ENCODE results near the gene U2AF2.
A peak's percentile ranks its signal among the peaks of the same experiment; 100 is the strongest.

The U2AF2 gene

DNA sequence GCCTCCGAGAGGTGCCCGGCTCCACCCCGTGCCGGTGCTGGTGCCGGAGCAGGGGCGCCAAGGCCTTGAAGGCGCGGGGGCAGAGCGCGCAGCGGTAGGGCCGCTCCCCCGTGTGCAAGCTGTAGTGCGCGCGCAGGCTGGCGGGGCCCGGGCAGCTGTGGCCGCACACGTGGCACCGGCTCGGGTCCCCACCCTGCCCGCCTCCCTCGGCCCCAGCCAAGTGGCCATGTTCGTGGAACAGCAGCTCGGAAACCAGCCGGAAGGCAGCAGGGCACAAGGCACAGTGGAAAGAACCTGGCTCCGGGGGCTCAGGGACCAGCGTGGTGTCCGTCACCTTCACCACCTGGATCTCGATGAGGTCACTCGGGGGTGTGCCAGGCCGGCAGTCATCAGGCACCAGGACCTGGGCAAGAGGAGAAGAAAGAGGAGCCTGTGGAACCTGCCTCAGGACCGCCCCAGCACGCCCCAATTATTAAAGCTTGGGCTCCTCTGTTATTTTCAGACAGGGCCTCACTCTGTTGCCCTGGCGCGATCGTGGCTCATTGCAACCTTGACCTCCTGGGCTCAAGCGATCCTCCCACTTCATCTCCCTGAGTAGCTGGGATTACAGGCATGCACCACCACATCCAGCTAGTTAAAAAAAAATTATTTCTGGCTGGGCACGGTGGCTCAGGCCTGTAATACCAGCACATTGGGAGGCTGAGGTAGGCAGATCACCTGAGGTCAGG, 32.4 kb upstream of the U2AF2 start:
- no peak for DNase-seq

- DNase-seq, result no peak
Observed at GRCh38 chr19:55623130-55623529, 31.7 kb upstream of the U2AF2 start.

- no peak for DNase-seq
Observed at GRCh38 chr19:55623561-55623960, 31.3 kb upstream of the U2AF2 start.

GRCh38 chr19:55624109-55625003, 30.5 kb upstream of the U2AF2 start, which contains the start of gene ZNF784:
Gene ZNF784 (minus strand): TSS chr19:55624566. CDS start chr19:55624561, 5 bp downstream.
- peak; percentile 94 for DNase-seq

DNA sequence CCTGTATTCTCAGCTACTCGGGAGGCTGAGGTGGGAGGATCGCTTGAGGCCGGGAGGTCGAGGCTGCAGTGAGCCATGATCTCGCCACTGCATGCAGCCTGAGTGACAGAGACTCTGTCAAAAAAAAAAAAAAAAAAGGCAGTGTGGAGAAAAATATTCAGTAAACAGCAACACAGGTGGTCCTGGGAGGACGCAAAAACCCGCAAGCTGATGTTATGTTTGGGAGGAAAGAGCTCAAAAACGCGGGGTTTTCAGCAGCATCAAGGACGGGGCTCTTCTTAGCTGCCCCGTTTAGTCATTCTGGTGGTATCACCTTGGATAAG, 29.9 kb upstream of the U2AF2 start:
- no peak for DNase-seq

DNA sequence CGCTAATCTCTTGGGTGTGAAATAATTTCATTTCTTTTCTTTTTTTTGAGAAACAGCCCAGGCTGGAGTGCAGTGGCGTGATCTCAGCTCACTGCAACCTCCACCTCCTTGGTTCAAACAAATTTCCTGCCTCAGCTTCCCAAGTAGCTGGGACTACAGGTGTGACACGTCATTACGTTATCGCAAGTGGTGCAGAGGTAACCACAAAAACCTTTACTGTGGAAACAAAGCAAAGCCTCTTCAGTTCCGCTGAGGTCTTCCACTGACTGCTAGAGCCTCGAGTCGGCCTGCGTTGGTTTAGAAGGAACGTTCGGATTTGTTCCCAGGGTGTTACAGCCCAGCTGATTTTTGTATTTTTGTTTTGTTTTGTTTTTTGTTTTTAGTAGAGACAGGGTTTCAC, 28.5 kb upstream of the U2AF2 start:
- DNase-seq, result no peak

DNA sequence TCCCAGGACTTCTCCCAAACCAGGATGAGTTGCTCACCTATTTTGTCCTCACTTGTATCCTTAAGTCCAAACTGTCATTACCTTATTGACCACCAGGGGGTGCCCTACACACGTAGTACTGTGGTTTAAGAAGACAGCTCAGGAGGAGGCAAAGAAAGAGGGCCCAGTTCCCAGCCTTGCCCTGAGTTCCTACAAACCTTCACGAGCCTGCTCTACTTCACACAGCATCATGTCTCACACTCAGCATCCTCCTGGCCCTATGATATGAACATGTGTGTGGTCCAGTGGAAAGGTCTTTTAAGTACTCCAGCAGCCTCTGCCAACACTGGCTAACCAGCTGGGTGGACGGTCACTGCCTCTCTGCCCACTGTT, 22.4 kb upstream of the U2AF2 start:
- peak; percentile 68 for DNase-seq

DNA sequence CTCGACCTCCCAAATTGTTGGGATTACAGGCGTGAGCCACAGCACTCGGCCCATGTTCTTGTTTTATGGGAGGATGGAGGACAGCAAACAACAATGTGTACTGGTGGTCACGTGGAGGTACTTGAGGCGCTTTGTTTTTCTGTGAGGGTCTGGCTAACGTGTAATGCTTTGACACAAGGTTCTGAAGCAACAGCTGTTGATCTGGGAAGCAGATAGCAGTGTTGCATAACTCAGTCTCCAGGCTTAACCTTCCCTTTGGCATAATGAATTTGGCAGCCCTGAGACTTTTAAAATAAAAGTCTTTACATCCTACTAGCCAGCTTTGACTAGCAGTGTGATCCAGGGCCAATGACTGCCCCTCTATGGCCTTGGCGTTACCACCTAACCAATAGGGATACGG, 21.0 kb upstream of the U2AF2 start:
- no peak for DNase-seq

GRCh38 chr19:55635334-55635717, 19.5 kb upstream of the U2AF2 start:
- no peak for DNase-seq

DNA sequence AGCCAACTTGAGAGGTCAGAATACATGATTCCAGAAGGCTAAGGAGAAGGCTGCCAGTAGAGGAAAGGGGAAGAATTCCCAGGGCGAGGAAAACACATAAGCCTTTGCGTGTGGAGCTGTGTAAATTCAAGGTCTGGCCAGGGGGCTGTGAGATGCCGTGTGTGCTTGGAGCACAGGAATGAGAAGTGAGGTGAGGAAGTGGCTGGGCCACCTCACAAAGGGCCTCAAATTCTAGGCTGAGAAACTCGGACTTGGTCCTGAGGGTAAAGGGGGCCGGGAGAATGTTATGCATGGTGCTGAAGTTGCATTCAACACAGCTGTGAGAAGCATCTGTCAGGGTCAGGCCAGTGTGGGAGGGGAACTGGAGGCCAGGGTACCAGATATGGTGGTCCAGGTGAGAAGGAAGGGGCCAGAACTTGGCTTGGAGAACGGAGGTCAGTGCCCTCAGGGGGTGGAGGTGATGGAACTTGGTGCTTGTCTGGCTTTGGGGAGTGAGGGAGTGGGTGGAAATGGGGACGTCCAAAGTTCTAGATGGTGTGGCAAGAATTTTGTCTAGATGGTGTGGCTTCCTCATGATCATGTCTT, 18.9 kb upstream of the U2AF2 start:
- DNase-seq, result no peak

DNA sequence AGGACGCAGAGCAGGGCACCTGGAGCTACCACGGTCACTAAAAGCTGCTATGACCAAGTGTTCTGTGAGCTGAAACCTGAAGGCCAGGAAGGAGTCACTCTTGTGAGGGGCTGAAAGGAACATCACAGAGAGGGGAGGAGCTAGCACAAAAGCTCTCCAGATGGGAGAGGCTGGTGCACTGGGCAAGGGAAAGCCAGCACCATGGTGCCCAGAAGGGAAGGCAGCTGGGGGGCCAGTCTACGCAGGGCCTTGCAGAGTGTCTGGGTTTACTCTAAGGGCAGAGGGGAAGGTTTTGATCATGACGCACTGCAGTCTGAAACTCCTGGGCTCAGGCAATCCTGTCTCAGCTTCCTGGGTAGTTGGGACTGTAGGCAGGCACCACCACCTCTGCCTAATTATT, 18.1 kb upstream of the U2AF2 start:
- no peak for DNase-seq

DNA sequence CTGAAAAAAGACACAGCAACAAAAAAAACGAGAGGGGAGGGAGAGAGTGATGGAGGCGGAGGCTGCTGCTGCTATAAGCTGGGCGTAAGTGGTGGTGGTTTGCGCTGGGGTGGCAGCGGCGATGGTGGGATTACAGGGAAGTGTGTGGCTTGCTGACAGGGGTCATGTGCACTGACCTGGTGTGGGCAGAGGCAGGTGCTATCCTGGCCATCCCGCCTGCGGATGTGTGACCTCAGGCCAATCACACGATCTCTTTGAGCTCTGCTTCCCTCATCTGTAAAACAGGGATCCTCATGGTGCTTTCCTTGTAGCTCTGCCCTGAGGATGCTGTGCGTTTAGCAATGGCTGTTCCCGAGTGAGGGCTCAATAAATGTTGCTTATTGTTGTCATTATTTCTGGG, 17.3 kb upstream of the U2AF2 start:
- DNase-seq, result no peak

GRCh38 chr19:55638864-55639359, 15.9 kb upstream of the U2AF2 start:
- DNase-seq, result no peak

GRCh38 chr19:55640043-55640576, 14.7 kb upstream of the U2AF2 start:
- peak; percentile 69 for DNase-seq

DNA sequence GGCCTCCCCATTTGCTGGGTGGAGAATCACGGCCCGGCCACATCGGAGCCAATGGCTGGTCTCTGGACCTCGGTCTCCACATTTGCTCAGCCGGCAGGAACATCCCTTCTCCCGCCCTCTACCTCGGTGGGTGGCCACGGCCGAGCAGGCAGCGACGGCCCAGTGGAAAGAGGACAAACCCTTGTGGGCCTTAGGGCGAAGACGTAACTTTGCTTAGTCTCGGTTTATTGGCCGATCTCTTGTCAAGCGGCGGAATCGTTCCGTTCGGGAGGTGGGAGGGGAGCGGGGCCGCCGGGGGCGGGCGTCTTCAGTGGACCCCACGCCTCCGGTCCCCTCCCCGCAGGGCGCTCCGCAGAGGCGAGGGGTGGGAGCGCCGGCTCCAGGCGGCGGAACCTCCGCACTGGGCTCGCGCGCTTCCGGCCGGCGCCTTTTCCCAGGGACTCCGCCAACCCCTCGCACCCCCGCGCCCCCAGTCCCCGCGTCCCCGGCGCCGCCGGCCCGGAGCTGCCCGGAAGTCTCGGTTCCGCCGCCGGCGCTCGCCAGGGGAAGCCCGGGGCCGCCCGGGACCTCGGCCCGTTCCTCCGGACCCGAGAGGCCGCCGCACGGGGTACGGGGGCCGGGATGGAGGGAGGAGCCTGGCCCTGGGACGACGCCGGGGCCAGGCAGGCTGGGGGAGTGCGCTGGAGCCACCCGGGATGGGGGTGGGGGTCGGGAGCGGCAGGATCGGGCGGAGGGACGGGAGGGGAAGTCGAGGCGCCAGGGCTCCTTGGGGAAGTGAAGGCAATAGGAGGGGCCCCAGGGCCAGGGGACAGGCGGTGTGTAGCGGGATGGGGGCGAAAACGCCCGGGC, 14.0 kb upstream of the U2AF2 start, which contains the start of gene ZNF580:
ZNF580 (plus strand) TSS at position 426 of the 849 bp plus-strand sequence. CDS start 1,507 bp downstream, outside the sequence.
- no peak for DNase-seq

- DNase-seq, result no peak
Observed at GRCh38 chr19:55641426-55642152, 13.2 kb upstream of the U2AF2 start.

- DNase-seq, result no peak
Observed at GRCh38 chr19:55642153-55643002, 12.5 kb upstream of the U2AF2 start.

- DNase-seq, result peak; percentile 71
Observed at GRCh38 chr19:55643003-55643886, 11.6 kb upstream of the U2AF2 start, which contains the start of gene ZNF581. Gene ZNF581 (plus strand): TSS chr19:55643649. CDS start chr19:55644572, 923 bp downstream.

- no peak for DNase-seq
Observed at GRCh38 chr19:55643887-55644176, 11.0 kb upstream of the U2AF2 start.

Data from activated CD4-positive, alpha-beta T cell treated with anti-CD3 and anti-CD28 coated beads for 1 hour (primary cell).